ENCODE results near the gene ABHD11. TPM values are rescaled to one million over a fixed set of nuclear protein-coding genes. Genes with fewer than 3 reads are reported as not detected.
"Not testable (repeated sequence)": the region's sequence is repeated elsewhere in the genome, so short reads cannot be mapped to it uniquely, and the experiment has no call there.

The ABHD11 gene
- total and polyA plus RNA-seq, 4 donors: 22.2 to 52.9 (median 40.3) TPM

DNA sequence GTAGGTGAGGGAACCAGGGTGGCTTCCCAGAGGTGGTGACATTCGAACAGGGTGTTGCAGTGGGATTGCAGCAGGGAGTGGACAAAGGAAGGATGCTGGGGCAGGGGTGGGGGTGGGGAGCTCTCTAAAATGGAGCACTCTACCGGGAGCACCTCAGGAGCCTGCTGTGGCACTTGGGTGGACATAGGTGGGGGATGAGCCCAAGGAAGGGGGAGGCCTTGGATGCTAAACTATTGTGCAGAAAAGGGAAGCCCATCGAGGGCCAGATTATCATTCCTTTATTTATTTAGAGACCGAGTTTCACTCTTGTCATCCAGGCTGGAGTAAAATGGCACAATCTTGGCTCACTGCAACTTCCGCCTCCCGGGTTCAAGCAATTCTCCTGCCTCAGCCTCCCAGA lies 15.8 kb downstream of the ABHD11 start:
- no peaks in the 10 kb centered on the region for H3K9me3 ChIP-seq (ENCODE audit: control insufficient read depth in 4 of 4, insufficient read depth in 3 of 4, low read length in 3 of 4)
- peaks cover 0 to 13% (median 0%) of the 10 kb centered on the region in 5 donors for H3K4me1 ChIP-seq (ENCODE audit: control insufficient read depth in 5 of 5, insufficient read depth in 5 of 5, low read length in 5 of 5)
- H3K27me3 ChIP-seq (ENCODE audit: control insufficient read depth in 3 of 3, insufficient read depth in 3 of 3, low read length in 2 of 3): no peaks in the 10 kb centered on the region
- no peak for DNase-seq
- no peak for ATAC-seq (ENCODE audit: insufficient read depth, low FRiP score)
- H3K4me3 ChIP-seq: no peak overlapping the region
- no peaks in the 10 kb centered on the region for H3K36me3 ChIP-seq (ENCODE audit: control insufficient read depth in 4 of 4, insufficient read depth in 4 of 4, low read length in 4 of 4)
- TF ChIP-seq, protein P1, sequence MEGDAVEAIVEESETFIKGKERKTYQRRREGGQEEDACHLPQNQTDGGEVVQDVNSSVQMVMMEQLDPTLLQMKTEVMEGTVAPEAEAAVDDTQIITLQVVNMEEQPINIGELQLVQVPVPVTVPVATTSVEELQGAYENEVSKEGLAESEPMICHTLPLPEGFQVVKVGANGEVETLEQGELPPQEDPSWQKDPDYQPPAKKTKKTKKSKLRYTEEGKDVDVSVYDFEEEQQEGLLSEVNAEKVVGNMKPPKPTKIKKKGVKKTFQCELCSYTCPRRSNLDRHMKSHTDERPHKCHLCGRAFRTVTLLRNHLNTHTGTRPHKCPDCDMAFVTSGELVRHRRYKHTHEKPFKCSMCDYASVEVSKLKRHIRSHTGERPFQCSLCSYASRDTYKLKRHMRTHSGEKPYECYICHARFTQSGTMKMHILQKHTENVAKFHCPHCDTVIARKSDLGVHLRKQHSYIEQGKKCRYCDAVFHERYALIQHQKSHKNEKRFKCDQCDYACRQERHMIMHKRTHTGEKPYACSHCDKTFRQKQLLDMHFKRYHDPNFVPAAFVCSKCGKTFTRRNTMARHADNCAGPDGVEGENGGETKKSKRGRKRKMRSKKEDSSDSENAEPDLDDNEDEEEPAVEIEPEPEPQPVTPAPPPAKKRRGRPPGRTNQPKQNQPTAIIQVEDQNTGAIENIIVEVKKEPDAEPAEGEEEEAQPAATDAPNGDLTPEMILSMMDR (IDR thresholded peaks at IDR 0.05; ENCODE audit: control extremely low read depth, extremely low read depth): no peak
- H3K9ac ChIP-seq (ENCODE audit: insufficient read depth in 1 of 2, low read length in 2 of 2): no peak overlapping the region
- 62 to 65% methylated on average over 6 of the region's 6 CpGs for WGBS, 2 donors
- H3K27ac ChIP-seq (ENCODE audit: low read depth in 1 of 2, low read length in 1 of 2): no peak overlapping the region

DNA sequence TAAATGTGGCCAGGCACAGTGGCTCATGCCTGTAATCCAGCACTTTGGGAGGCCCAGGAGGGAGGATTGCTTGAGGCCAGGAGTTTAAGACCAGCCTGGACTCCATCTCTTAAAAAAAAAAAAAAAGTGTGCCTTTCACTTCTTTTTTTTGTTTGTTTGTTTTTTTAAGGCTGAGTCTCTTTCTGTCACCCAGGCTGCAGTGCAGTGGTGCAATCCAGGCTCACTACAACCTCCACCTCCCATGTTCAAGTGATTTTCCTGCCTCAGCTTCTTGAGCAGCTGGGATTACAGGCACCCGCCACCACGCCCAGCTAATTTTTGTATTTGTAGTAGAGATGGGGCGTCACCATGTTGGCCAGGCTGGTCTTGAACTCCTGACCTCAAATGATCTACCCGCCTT lies 16.4 kb downstream of the ABHD11 start:
- H3K36me3 ChIP-seq (ENCODE audit: control insufficient read depth in 4 of 4, insufficient read depth in 4 of 4, low read length in 4 of 4); H3K4me3 ChIP-seq; H3K9ac ChIP-seq (ENCODE audit: insufficient read depth in 1 of 2, low read length in 2 of 2); H3K27me3 ChIP-seq (ENCODE audit: control insufficient read depth in 3 of 3, insufficient read depth in 3 of 3, low read length in 2 of 3); ATAC-seq (ENCODE audit: insufficient read depth, low FRiP score); DNase-seq; H3K9me3 ChIP-seq (ENCODE audit: control insufficient read depth in 4 of 4, insufficient read depth in 3 of 4, low read length in 3 of 4); H3K27ac ChIP-seq (ENCODE audit: low read depth in 1 of 2, low read length in 1 of 2): not testable (repeated sequence)
- 76 to 88% methylated on average over 4 of the region's 4 CpGs for WGBS, 2 donors
- H3K4me1 ChIP-seq (ENCODE audit: control insufficient read depth in 5 of 5, insufficient read depth in 5 of 5, low read length in 5 of 5): peaks cover 0 to 19% (median 0%) of the 10 kb centered on the region in 5 donors

DNA sequence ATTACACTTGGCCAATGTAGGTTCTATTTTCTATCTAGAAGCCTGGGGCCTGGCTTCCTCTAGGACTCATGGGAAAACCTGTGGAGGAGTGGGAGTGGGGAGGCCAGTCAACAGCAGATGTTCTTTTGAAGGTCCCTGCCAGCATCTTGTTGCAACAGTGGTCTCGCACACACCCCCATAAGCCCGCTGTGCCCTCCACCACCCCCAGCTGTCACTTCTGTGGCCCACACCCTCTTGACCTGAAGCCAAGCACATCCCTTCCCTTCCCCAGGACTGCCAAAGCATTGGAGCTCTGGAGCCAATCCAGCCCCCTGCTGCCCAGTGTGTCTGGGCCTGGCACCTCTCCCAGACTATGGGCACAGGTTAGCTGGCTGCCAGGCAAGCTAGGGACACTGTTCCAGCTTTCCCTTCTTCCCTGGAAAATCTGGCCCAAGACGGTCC lies 17.2 kb downstream of the ABHD11 start:
- H3K9ac ChIP-seq (ENCODE audit: insufficient read depth in 1 of 2, low read length in 2 of 2): no peak overlapping the region
- no peaks in the 10 kb centered on the region for H3K27me3 ChIP-seq (ENCODE audit: control insufficient read depth in 3 of 3, insufficient read depth in 3 of 3, low read length in 2 of 3)
- WGBS, 2 donors: 61 to 65% methylated on average over 3 of the region's 3 CpGs
- DNase-seq (peak in 1 of 3 donors; percentile 53), ATAC-seq (ENCODE audit: insufficient read depth, low FRiP score) (no peak)
- H3K27ac ChIP-seq (ENCODE audit: low read depth in 1 of 2, low read length in 1 of 2): peak overlapping the region in 1 of 2 donors; percentile 28
- H3K4me3 ChIP-seq: no peak overlapping the region
- TF ChIP-seq, protein P1 (IDR thresholded peaks at IDR 0.05; ENCODE audit: control extremely low read depth, extremely low read depth): no peak
- no peaks in the 10 kb centered on the region for H3K36me3 ChIP-seq (ENCODE audit: control insufficient read depth in 4 of 4, insufficient read depth in 4 of 4, low read length in 4 of 4)
- H3K9me3 ChIP-seq (ENCODE audit: control insufficient read depth in 4 of 4, insufficient read depth in 3 of 4, low read length in 3 of 4): no peaks in the 10 kb centered on the region
- H3K4me1 ChIP-seq (ENCODE audit: control insufficient read depth in 5 of 5, insufficient read depth in 5 of 5, low read length in 5 of 5): peaks cover 0 to 19% (median 6%) of the 10 kb centered on the region in 5 donors

DNA sequence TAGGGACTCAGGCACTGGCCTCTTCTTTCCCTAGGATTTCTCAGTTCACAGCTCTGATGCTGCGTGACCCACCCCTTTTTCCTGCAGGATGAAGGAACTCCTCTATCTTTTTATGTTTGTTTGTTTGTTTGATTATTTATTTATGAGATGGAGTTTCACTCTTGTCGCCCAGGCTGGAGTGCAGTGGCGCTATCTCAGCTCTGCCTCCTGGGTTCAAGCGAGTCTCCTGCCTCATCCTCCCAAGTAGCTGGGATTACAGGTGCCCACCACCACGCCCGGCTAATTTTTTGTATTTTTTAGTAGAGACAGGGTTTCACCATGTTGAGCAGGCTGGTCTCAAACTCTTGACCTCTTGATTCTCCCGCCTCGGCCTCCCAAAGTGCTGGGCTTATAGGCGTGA lies 18.2 kb downstream of the ABHD11 start:
- H3K27ac ChIP-seq (ENCODE audit: low read depth in 1 of 2, low read length in 1 of 2); H3K27me3 ChIP-seq (ENCODE audit: control insufficient read depth in 3 of 3, insufficient read depth in 3 of 3, low read length in 2 of 3); H3K4me3 ChIP-seq; ATAC-seq (ENCODE audit: insufficient read depth, low FRiP score); H3K36me3 ChIP-seq (ENCODE audit: control insufficient read depth in 4 of 4, insufficient read depth in 4 of 4, low read length in 4 of 4); DNase-seq; H3K9me3 ChIP-seq (ENCODE audit: control insufficient read depth in 4 of 4, insufficient read depth in 3 of 4, low read length in 3 of 4); H3K9ac ChIP-seq (ENCODE audit: insufficient read depth in 1 of 2, low read length in 2 of 2): not testable (repeated sequence)
- WGBS, 2 donors: 96 to 97% methylated on average over 9 of the region's 9 CpGs
- H3K4me1 ChIP-seq (ENCODE audit: control insufficient read depth in 5 of 5, insufficient read depth in 5 of 5, low read length in 5 of 5): peaks cover 0 to 21% (median 13%) of the 10 kb centered on the region in 5 donors

Data from lung (tissue), 12 donors.